T-helper 2 cell treated with Interferon-gamma antibody and Interleukin-4, amounts not matched to agents 5 μg/mL and 100 μg/mL, for 36 hours (primary cell): ENCODE results near the gene LRRC37A3.
"Not testable (repeated sequence)": the region's sequence is repeated elsewhere in the genome, so short reads cannot be mapped to it uniquely, and the experiment has no call there.

Source experiments
- DNase-seq: peaks from one replicate; pipeline ENCODE4 v3.0.0; 2021; ENCODE audit warnings: low spot score
- H3K27ac Mint-ChIP-seq: one replicate; pipeline ENCODE4 v1.8.0; 2021; ENCODE audit warnings: mild to moderate bottlenecking, mixed read lengths
- H3K27me3 Mint-ChIP-seq: one replicate; pipeline ENCODE4 v1.8.0; 2021; ENCODE audit warnings: low read depth, mixed read lengths
- H3K36me3 Mint-ChIP-seq: one replicate; pipeline ENCODE4 v1.8.0; 2021; ENCODE audit warnings: low read depth, mixed read lengths
- H3K4me1 Mint-ChIP-seq: one replicate; pipeline ENCODE4 v1.8.0; 2021; ENCODE audit warnings: low read depth, mixed read lengths
- H3K4me3 Mint-ChIP-seq: one replicate; pipeline ENCODE4 v1.8.0; 2022; ENCODE audit warnings: mild to moderate bottlenecking, moderate library complexity, mixed read lengths
- H3K9me3 Mint-ChIP-seq: one replicate; pipeline ENCODE4 v1.8.0; 2021; ENCODE audit warnings: mixed read lengths

LRRC37A3 gene

DNA sequence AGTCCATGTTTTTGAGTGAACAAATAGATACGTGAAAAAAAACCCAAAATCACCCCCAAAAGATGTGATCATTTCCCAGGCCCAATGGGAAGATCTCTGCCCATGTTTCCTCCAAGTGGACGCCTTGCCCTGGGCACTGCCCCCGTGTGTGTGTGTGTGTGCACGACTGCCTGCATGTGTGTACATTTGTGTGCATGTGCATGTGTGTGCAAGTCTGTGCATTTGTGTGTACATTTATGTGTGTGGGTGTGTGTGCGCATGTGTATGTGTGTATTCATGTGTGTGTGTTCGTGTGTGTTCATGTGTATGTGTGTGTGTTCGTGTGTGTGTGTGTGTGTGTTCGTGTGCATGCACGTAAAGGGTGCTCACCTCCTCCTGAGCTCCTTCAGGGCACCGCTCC is 16.8 kb upstream of the LRRC37A3 start:
- H3K27me3 Mint-ChIP-seq: no peaks in the 10 kb centered on the region
- no peaks in the 10 kb centered on the region for H3K9me3 Mint-ChIP-seq
- no peak for DNase-seq
- peak overlapping the region; percentile 55 for H3K27ac Mint-ChIP-seq
- peaks cover 13% of the 10 kb centered on the region for H3K4me1 Mint-ChIP-seq
- H3K4me3 Mint-ChIP-seq: no peak overlapping the region
- no peaks in the 10 kb centered on the region for H3K36me3 Mint-ChIP-seq

DNA sequence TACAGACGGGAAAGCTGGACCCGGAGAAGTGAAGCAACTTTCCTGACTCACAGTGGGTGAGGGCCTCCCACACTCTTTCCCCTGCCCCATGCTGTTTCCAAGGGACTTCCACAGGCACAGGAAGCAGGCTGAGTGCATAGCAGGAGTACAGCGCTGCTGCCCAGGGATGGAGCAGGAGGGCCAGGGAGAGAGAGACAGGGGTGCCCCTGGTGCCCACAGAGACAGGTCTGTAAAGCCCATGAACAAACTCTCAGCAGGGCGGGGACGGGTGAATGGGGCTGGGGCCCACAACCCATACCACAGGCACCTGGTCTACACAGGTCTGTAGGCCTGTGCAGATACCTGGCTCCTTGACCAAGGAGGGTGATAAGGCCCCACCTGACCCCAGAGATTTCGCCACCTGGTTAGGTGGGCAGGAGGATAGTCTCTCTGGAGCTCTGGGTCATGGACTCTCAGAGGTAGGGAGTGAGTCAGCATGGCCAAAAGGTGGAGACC is 15.1 kb upstream of the LRRC37A3 start:
- H3K27ac Mint-ChIP-seq, DNase-seq, H3K36me3 Mint-ChIP-seq, H3K9me3 Mint-ChIP-seq, H3K27me3 Mint-ChIP-seq, H3K4me3 Mint-ChIP-seq: not testable (repeated sequence)
- peaks cover 16% of the 10 kb centered on the region for H3K4me1 Mint-ChIP-seq

DNA sequence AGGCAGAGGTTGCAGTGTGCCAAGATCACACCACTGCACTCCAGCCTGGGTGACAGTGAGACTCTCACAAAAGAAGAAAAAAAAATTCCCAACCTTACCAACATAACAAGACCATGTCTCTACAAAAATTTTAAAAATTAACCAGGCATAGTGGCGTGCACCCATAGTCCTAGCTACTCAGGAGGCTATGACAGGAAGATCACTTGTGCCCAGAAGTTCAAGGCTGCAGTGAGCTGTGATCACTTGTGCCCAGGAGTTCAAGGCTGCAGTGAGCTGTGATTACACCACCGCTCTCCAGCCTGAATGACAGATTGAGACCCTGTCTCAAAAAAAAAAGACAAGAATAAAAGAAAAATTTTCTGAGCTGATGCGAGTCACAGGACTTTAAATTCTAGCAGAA is 13.6 kb upstream of the LRRC37A3 start:
- H3K9me3 Mint-ChIP-seq, H3K27ac Mint-ChIP-seq, H3K27me3 Mint-ChIP-seq: not testable (repeated sequence)

DNA sequence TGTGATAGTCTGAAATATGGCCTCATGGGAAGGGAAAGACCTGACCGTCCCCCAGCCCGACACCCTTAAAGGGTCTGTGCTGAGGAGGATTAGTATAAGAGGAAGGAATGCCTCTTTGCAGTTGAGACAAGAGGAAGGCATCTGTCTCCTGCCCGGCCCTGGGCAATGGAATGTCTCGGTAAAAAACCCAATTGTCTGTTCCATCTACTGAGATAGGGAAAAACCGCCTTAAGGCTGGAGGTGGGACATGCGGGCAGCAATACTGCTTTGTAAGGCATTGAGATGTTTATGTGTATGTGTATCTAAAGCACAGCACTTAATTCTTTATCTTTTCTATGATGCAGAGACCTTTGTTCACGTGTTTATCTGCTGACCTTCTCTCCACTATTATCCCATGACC is 11.1 kb upstream of the LRRC37A3 start:
- H3K36me3 Mint-ChIP-seq, H3K9me3 Mint-ChIP-seq, H3K27ac Mint-ChIP-seq, H3K27me3 Mint-ChIP-seq, DNase-seq, H3K4me3 Mint-ChIP-seq: not testable (repeated sequence)
- H3K4me1 Mint-ChIP-seq: peaks cover 11% of the 10 kb centered on the region

More for the DNA sequence above, 13.6 kb upstream of the LRRC37A3 start:
- not testable (repeated sequence) for H3K4me1 Mint-ChIP-seq, H3K36me3 Mint-ChIP-seq, H3K4me3 Mint-ChIP-seq, DNase-seq

DNA sequence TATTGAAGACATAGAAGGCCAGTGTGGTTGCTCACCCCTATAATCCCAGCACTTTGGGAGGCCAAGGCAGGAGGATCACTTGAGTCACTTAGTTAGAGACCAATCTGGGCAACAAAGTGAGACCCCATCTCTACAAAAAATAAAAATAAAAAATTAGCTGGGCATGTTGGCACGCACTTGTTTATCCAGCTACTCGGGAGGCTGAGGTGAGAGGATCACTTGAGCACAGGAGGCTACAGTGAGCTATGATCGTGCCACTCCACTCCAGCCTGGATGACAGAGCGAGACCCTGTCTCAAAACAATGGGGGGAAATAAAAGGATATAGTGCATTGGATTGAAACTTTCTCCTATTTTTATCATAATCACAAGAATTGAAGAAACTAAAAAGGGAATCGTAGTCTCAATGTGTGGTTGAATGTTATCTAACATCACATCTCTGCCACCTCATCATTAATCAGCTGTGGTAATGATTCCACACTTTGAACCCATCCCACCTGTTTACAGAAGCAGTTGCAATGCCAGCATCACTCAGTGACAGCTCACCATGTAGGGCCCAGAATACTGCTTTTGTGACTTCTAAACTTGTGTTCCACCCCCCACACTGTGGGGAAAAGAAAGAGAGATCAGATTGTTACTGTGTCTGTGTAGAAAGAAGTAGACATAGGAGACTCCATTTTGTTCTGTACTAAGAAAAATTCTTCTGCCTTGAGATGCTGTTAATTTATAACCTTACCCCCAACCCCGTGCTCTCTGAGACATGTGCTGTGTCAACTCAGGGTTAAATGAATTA is 10.3 kb upstream of the LRRC37A3 start:
- H3K36me3 Mint-ChIP-seq, H3K4me3 Mint-ChIP-seq, H3K9me3 Mint-ChIP-seq, H3K27me3 Mint-ChIP-seq: not testable (repeated sequence)
- H3K27ac Mint-ChIP-seq: peak overlapping the region; percentile 43
- peaks cover 11% of the 10 kb centered on the region for H3K4me1 Mint-ChIP-seq
- peak; percentile 59 for DNase-seq

DNA sequence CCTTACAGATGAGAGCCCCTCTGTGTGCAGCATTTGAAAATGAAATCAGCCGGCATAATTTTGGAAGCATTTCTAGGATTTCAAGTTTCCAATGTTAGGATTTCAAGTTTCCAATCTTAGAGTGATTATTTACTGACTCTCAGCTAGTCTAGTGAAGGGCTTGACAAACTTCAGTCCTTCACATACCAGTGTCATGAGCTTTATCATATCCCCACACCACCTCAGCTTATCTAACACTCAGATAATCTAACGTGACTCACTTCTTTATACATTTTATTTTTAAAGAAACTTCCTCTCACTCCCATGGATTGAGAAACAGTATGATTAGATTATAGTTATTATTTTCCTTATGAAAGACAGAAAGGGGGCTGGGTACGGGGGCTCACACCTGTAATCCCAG is 9.4 kb upstream of the LRRC37A3 start:
- H3K27ac Mint-ChIP-seq, H3K27me3 Mint-ChIP-seq, H3K9me3 Mint-ChIP-seq, H3K4me3 Mint-ChIP-seq, DNase-seq, H3K36me3 Mint-ChIP-seq: not testable (repeated sequence)
- H3K4me1 Mint-ChIP-seq: peaks cover 11% of the 10 kb centered on the region

DNA sequence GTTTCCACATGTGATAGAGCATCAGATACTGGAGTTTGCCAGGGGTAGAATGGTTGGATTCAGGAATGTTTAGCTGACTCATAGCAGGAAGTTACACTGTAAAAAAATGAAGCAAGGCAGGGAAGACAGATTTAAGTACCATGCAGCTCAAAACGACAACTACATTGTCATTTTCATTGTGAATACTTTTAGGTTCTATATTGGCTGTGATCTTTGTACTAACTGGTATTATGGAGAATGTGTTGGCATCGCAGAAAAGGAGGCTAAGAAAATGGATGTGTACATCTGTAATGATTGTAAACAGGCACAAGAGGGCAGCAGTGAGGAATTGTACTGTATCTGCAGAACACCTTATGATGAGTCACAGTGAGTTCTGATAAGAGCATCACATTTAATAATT is 8.2 kb upstream of the LRRC37A3 start:
- H3K27ac Mint-ChIP-seq: peak overlapping the region; percentile 32
- not testable (repeated sequence) for H3K36me3 Mint-ChIP-seq, H3K4me3 Mint-ChIP-seq, H3K27me3 Mint-ChIP-seq, H3K9me3 Mint-ChIP-seq
- DNase-seq: peak; percentile 60
- peaks cover 21% of the 10 kb centered on the region for H3K4me1 Mint-ChIP-seq

DNA sequence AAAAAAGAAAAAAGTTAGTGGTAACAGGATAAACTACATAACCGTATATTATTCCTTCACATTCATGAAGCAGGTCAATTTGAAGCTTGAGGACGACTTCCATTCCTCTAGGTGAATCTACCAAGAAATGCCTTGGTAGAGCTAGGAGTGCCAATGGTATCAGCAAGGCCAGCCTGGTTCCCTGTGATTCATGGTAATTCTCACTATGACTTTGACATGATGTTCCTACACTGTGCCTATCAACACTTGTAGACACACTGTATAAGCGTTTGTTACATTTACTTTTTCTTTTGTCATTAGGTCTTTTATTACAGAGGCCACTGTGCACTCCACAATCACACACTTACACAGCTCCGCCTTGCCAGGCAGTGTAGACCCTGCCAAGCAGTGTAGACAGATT is 7.2 kb upstream of the LRRC37A3 start:
- H3K9me3 Mint-ChIP-seq, DNase-seq, H3K4me3 Mint-ChIP-seq, H3K36me3 Mint-ChIP-seq, H3K27me3 Mint-ChIP-seq, H3K27ac Mint-ChIP-seq: not testable (repeated sequence)
- peaks cover 22% of the 10 kb centered on the region for H3K4me1 Mint-ChIP-seq

DNA sequence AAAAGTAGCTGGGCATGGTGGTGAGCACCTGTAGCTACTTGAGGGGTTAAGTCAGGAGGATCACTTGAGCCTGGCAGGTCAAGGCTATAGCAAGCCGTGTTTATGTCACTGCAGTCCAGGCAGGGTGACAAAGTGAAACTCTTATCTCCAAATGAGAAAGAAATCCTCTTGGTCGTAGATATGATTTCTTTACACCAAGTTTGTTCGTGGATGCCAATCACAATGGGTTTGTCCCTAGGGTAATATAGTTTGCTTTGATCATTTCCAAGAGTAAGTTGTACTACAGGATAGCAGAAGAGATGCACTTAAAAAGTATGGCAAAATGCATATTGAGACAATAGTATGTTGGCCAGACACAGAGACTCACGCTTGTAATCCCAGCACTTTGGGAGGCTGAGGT is 6.0 kb upstream of the LRRC37A3 start:
- DNase-seq, H3K27me3 Mint-ChIP-seq, H3K4me3 Mint-ChIP-seq: not testable (repeated sequence)

DNA sequence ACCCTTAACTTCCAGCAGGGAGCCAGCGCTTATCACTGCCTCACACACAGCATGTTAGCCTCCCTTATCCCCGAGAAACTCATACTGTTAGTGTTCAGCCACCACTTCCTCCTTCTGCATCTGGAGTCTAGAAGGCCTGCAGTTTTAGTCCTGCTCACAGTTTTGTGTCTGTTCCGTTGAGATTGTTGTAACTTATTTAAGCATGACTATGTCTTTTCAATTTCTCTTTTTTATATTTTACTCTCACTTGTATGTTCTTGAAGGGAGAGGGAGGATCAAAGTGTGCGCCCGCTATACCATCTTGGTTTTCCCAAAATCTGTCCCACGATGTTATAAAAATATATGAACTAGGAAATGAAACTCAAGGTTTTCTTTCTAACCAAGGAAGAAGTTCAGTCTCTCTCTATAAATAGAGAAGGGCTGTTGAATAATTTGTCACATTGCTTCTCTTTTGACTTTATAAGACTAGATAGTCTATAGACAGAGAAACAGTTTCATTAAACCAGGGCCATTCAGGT is 3.8 kb upstream of the LRRC37A3 start:
- H3K9me3 Mint-ChIP-seq, H3K27me3 Mint-ChIP-seq, DNase-seq, H3K36me3 Mint-ChIP-seq: not testable (repeated sequence)
- Mint-ChIP-seq H3K27ac (peak overlapping the region; percentile 35), H3K4me1 (peaks cover 24% of the 10 kb centered on the region), H3K4me3 (peak overlapping the region; percentile 31)

More for the DNA sequence above, 6.0 kb upstream of the LRRC37A3 start:
- not testable (repeated sequence) for H3K36me3 Mint-ChIP-seq, H3K27ac Mint-ChIP-seq, H3K9me3 Mint-ChIP-seq
- H3K4me1 Mint-ChIP-seq: peaks cover 22% of the 10 kb centered on the region

DNA sequence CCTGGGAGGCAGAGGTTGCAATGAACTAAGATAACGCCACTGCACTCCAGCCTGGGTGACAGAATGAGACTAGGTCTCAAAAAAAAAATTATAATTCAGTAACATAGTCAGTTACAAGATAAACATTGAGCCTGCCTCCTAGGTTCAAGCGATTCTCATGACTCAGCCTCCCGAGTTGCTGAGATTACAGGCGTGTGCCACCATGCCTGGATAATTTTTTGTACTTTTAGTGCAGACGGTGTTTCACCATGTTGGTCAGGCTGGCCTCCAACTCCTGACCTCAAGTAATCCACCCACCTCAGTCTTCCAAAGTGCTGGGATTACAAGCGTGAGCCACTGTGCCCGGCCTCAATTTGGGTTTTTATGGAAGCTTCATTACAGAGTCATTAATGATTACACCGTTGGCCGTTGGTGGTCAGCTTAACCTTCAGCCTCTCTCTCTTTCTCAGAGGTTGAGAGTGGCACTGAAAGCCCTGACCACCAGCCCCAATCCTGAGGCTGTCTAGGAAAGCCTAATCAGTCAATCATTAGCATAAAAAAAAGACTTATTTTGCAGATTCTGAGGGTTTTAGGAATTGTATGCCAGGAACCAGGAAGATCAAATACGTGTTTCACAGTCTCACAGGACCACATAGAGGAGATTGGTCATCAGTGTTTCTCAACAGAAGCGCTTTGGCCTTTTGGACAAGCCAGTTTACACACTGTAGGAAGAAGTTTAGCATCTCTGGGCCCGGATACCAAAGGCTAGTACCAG is 1.3 kb upstream of the LRRC37A3 start:
- H3K36me3 Mint-ChIP-seq: no peaks in the 10 kb centered on the region
- no peak for DNase-seq
- no peaks in the 10 kb centered on the region for H3K9me3 Mint-ChIP-seq
- peaks cover 18% of the 10 kb centered on the region for H3K4me1 Mint-ChIP-seq
- H3K4me3 Mint-ChIP-seq: peak overlapping the region; percentile 86
- H3K27ac Mint-ChIP-seq: peak overlapping the region; percentile 88
- H3K27me3 Mint-ChIP-seq: no peaks in the 10 kb centered on the region

DNA sequence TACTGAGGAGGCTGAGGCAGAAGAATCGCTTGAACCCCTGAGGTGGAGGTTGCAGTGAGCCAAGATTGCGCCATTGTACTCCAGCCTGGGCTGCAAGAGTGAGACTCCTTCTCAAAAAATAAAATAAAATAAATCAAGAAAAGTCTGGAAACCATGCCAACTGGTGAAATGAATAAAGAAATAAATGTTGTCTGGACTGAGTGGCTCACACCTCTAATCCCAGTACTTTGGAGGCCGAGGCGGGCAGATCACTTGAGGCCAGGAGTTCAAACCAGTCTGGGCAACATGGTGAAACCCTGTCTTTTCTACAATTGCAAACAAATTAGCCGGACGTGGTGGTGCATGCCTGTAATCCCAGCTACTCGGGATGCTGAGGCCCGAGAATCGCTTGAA is 744 bp upstream of the LRRC37A3 start:
- peak overlapping the region; percentile 88 for H3K27ac Mint-ChIP-seq
- H3K36me3 Mint-ChIP-seq: peaks cover 3% of the 10 kb centered on the region
- H3K4me1 Mint-ChIP-seq: peaks cover 18% of the 10 kb centered on the region
- DNase-seq: peak; percentile 14
- H3K27me3 Mint-ChIP-seq: no peaks in the 10 kb centered on the region
- H3K4me3 Mint-ChIP-seq: peak overlapping the region; percentile 86
- H3K9me3 Mint-ChIP-seq: no peaks in the 10 kb centered on the region

DNA sequence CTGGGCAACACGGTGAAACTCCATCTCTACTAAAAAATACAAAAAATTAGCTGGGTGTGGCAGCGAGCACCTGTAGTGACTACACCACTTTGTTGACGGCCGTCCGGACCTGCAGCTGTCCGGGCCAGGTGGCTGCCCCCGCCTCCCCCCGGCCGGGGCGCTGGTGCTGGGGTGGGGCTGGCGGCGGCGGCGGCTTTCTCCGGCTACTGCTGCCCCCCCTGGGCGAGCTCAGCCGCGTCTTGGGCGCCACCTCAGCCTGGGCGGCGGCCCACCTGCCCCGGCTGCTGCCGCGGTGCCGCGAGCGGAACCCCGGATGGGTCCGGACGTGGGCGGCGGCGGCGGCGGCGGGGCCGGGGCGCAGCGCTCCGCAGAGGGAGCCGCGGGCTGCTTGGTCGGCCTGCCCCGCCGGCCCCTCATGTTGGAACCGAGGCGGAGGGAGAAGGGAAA is 413 bp downstream of the LRRC37A3 start:
- Mint-ChIP-seq H3K27ac (peak overlapping the region; percentile 88), H3K4me3 (peak overlapping the region; percentile 86), H3K4me1 (peaks cover 20% of the 10 kb centered on the region)
- not testable (repeated sequence) for H3K36me3 Mint-ChIP-seq, H3K27me3 Mint-ChIP-seq, H3K9me3 Mint-ChIP-seq
- DNase-seq: peak; percentile 52

DNA sequence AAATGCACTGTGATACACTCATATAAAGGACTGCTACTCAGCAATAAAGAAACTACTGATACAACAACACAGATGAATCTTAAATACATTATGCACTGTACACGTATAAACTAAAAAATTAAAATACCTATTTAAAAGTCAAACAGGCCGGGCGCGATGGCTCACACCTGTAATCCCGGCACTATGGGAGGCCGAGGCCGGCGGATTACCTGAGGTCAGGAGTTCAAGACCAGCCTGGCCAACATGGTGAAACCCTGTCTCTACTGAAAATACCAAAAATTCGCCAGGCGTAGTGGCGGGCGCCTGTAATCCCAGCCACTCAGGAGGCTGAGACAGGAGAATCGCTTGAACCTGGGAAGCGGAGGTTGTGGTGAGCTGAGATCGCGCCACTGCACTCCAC is 1.7 kb downstream of the LRRC37A3 start:
- not testable (repeated sequence) for DNase-seq, H3K27ac Mint-ChIP-seq, H3K9me3 Mint-ChIP-seq, H3K36me3 Mint-ChIP-seq, H3K27me3 Mint-ChIP-seq, H3K4me3 Mint-ChIP-seq
- peaks cover 11% of the 10 kb centered on the region for H3K4me1 Mint-ChIP-seq
